Left ventricle myocardium superior (tissue), 1 donor: ENCODE data around the gene BTG2. TPM values are rescaled to one million over a fixed set of nuclear protein-coding genes. Genes with fewer than 3 reads are reported as not detected.

Experiments used
- ATAC-seq: fragments of 200-7000 bp; cut with Tn5 transposase; one replicate; pipeline ENCODE4 v1.9.1; 2020; ENCODE audit warnings: mild to moderate bottlenecking, moderate library complexity
- DNase-seq: peaks from one replicate; pipeline ENCODE4 v3.0.0-alpha.2; 2020
- intact Hi-C: fragments of 100-400 bp; cut with micrococcal nuclease; formaldehyde crosslinking; loops from one replicate; pipeline ENCODE4 v1.11.0; 2022
- total RNA-seq: library from RNA; stranded (reverse); fragmentation: NEBNext Ultra II Directional; extraction: Animal tissue kit (Norgen Biotek cat#: 25700); gene quantifications from one replicate; pipeline ENCODE4 v1.2.1, GENCODE V29; 2021
- donor health status: DM: no; HTN: yes; CAD: no; lungs with severe emphysema.

The BTG2 gene
- total RNA-seq, 1 donor from 2014 or later: 41.3 TPM

- intact Hi-C loops: no loop called here
- no peak for ATAC-seq
- DNase-seq: no peak
These were observed 53.8 kb downstream of the BTG2 start for GRCh38 chr1:203359010-203359571.

Other genes with a start within 250 kb of the BTG2 start
- not detected for gene MYOG, start 219.5 kb upstream of the BTG2 start, total RNA-seq
- 13.5 TPM for gene ADORA1, start 177.8 kb upstream of the BTG2 start, total RNA-seq
- gene MYBPH, start 129.7 kb upstream of the BTG2 start, total RNA-seq: not detected
- gene CHI3L1, start 118.8 kb upstream of the BTG2 start, total RNA-seq: 1.0 TPM
- gene CHIT1, start 75.8 kb upstream of the BTG2 start, total RNA-seq: not detected
- gene FMOD, start 45.6 kb downstream of the BTG2 start, total RNA-seq: 9.6 TPM
- 22.5 TPM for gene PRELP, start 170.3 kb downstream of the BTG2 start, total RNA-seq
- gene OPTC, start 188.6 kb downstream of the BTG2 start, total RNA-seq: not detected